Hematopoietic multipotent progenitor cell treated with erythropoietin and hydrocortisone succinate and interleukin-3 and kit ligand, for 4 days (in vitro differentiated cells): Measurements from ENCODE around the gene YPEL3.
A peak's percentile ranks its signal among the peaks of the same experiment; 100 is the strongest.
"Not testable (repeated sequence)": the region's sequence is repeated elsewhere in the genome, so short reads cannot be mapped to it uniquely, and the experiment has no call there.

Experiments
- DNase-seq: peaks from one replicate; pipeline ENCODE4 v3.0.0-alpha.2; 2015

YPEL3 gene, protein sequence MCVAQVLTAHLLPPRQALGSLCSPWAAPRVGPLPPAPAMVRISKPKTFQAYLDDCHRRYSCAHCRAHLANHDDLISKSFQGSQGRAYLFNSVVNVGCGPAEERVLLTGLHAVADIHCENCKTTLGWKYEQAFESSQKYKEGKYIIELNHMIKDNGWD

GRCh38 chr16:30096105-30096861 lies at the start of gene YPEL3:
Gene YPEL3, minus strand, starts transcription at chr16:30096213. Its CDS starts 731 bp downstream, at chr16:30095482.
- peak; percentile 95 for DNase-seq

DNA sequence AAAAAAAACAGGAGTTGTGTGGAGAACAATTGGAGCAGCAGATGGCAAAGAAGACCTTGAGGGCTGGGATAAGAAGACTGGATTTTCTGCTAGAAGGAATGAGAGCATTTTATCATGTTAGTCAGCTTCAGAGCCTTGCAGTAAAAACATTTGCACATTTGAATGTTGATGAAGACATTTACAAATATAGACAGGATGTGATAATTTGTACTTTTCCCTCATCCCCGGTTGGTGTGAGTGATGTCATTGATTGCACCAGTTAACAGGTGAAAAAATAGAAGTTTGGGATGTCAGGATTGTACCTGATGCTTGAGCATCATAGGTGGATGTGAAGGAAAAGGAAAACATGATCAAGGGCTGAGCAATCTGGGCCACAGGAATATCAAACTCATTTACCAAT lies 49.6 kb upstream of the YPEL3 start:
- DNase-seq = no peak

DNA sequence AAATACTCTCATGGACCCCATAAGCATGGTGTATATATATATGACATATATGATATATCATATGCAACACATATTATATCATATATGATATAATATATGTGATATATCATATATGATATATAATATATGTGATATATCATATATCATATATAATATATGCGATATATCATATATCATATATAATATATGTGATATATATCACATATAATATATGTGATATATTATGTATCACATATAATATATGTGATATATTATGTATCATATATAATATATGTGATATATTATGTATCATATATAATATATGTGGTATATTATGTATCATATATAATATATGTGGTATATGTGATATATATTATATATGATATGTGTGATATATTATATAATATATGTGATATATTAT lies 48.9 kb upstream of the YPEL3 start:
- no peak for DNase-seq

DNA sequence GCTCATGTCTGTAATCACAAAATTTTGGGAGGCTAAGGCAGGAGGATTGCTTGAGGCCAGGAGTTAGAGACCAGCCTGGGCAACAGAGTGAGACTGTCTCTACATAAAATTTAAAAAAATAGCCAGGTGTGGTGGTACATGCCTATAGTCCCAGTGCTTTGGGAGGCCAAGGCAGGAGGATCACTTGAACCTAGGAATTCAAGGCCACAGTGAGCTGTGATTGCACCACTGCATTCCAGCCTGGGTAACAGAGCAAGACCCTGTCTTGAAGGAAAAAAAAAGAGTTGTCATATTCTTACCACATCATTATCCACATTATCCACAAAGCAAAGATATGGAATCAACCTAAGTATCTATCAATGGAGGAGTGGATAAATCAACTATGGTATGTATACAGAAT lies 48.0 kb upstream of the YPEL3 start:
- DNase-seq = no peak

DNA sequence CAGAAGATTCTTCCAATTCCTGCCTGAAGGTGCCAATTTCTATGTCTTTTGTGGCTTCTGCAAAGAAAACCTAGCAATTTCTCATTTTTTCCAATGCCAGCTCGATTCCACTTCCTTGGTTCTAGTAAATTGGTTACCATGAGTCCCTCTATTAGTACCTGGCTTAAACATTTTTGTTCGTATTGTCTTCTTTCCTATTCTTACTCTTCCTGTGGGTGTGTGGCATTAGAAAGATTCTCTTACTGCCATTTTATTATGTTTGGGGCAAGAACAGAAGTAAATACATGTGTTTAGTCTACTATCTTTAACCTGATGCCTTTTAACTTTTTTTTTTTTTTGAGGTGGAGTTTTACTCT lies 47.3 kb upstream of the YPEL3 start:
- DNase-seq = no peak

- peak; percentile 64 for DNase-seq
Observed at GRCh38 chr16:30142672-30143346, 46.8 kb upstream of the YPEL3 start.

- no peak for DNase-seq
Observed at GRCh38 chr16:30141750-30142149, 45.7 kb upstream of the YPEL3 start.

DNA sequence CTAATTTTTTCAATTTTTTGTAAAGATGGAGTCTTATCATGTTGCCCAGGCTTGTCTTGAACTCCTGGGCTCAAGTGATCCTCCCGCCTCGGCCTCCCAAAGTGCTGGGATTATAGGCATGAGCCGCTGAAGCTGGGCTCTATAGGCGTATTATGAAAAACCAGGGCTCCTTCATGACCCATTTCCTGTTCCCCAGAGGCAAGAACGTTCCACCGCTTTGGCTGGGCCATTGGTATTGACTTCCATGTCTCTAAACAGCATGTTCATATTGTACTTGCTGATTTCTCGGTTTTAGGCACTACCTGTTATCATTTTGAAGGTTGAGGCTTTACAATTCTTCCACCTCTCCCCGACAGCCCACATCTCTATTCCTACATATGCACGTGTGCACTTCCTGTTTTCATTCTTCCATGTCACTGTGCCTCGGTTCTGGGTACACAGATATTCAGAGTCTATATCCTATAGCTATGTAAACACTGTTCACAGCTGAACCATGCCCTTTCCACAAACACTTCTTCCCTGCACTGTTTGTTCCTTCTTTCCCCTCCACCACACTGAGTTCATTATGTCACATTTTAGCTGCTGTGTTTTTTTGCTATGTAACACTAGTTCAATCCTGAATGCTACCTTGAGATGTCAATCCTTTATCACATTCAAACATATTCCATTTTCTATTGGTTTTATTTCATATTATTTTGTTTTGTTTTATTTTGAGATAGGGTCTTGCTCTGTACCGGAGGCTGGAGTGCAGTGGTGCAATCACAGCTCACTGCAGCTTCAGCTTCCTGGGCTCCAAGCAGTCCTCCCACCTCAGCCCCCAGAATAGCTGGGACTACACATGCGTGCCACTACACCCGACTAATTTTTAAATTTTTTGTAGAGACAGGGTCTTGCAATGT lies 43.8 kb upstream of the YPEL3 start:
- peak; percentile 36 for DNase-seq

- no peak for DNase-seq
Observed at GRCh38 chr16:30137897-30138296, 41.9 kb upstream of the YPEL3 start.

DNA sequence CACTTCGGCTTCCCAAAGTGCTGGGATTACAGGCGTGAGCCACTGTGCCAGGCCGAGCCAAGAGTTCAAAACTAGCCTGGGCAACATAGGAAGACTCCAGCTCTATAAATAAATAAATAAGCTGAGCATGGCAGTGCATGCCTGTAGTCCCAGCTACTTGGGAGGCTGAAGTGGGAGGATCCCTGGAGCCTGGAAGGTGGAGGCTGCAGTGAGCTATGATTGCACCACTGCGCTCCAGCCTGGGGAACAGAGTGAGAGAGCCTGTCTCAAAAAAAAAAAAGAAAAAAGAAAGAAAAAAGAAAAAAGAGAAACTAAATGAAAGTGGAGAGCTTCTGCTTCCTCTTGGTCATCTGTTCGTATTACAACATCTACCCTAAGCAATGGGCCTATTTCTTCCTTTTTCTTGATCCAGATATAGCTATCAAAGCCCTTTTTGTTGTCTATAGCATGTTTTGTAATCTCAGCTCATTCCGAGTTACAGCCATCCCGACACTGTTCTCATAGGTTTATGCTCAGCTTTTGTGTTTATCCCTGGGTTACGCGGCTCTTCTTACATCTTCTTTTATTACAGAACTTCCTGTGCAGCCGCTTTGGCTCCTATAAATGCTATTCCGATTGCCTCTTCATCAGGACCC lies 41.1 kb upstream of the YPEL3 start:
- peak; percentile 54 for DNase-seq

DNA sequence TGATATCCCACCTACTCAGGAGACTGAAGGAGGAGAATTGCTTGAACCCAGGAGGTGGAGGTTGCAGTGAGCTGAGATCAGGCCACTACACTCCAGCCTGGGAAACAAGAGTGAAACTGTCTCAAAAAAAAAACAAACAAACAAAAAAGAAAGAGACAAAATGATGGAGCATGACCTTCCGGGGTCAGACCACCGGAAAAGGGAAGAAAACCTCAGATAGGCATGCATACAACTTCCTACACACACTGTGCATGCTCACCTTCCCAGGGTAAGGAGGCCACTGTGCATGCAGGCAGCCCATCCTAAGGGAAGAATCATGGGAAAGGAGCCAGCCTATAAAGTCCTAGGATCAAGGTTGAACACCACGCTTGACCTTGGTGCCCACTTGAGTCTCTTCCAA lies 36.6 kb upstream of the YPEL3 start:
- DNase-seq = no peak

- no peak for DNase-seq
Observed at GRCh38 chr16:30131869-30132475, 36.0 kb upstream of the YPEL3 start.

DNA sequence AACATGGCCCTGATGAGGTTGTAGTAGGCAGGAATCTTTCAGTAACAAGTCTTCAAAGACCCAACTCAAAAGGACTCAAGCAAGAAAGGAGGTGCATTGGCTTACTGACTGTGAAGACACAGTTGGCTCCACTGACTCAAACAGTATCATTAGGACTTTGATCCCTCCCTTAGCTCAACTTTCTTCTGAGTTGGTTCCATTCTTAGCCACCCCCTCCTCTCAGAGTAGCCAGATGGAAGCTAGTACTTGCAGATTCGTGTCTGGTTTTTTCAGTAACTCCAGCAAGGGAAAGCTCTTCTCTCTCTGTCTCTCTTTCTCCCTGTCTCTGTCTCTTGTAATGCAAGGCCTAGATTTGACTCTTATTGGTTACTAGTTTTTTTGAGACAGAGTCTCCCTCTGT lies 32.0 kb upstream of the YPEL3 start:
- no peak for DNase-seq

DNA sequence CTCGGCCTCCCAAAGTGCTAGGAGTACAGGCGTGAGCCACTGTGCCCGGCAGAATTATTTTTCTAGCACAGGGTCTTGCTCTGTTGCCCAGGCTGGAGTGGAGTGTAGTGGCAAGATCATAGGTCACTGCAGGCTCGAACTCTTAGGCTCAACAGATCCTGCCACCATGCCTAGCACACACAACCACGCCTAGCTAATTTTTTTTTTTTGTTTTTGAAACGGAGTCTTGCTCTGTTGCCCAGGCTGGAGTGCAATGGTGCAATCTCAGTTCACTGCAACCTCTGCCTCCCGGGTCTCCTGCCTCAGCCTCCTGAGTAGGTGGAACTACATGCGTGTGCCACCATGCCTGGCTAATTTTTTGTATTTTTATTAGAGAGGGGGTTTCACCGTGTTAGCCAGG lies 29.7 kb upstream of the YPEL3 start:
- not testable (repeated sequence) for DNase-seq

- no peak for DNase-seq
Observed at GRCh38 chr16:30124985-30125379, 29.0 kb upstream of the YPEL3 start.

DNA sequence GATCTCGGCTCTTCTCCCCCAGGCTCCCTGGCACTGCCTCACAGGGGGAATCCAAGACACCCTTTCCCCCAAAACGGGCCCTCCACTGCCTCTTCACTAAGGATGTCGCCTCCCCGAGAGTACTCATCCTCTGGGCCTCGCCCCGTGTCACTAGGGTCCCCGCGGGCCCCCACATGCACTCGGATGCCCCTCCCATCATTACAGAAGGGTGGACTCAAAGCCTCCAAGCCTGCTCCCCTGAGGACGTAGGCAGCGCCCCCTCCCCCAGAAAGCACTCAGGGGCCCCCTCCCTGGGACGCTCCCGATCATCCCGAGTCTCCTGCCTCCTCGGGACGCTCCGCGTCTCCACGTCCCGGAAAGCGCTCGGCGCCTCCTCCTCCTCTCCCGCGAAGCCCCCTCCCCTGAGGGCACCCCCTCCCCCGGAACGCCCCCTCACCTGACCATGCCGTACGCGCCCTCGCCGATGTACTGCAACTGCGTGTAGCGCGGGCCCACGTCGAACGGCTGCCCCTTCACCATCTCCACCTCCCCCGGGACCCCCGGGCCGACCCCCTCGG lies 26.7 kb upstream of the YPEL3 start:
- DNase-seq = peak; percentile 25

- no peak for DNase-seq
Observed at GRCh38 chr16:30121741-30122571, 25.9 kb upstream of the YPEL3 start.

DNA sequence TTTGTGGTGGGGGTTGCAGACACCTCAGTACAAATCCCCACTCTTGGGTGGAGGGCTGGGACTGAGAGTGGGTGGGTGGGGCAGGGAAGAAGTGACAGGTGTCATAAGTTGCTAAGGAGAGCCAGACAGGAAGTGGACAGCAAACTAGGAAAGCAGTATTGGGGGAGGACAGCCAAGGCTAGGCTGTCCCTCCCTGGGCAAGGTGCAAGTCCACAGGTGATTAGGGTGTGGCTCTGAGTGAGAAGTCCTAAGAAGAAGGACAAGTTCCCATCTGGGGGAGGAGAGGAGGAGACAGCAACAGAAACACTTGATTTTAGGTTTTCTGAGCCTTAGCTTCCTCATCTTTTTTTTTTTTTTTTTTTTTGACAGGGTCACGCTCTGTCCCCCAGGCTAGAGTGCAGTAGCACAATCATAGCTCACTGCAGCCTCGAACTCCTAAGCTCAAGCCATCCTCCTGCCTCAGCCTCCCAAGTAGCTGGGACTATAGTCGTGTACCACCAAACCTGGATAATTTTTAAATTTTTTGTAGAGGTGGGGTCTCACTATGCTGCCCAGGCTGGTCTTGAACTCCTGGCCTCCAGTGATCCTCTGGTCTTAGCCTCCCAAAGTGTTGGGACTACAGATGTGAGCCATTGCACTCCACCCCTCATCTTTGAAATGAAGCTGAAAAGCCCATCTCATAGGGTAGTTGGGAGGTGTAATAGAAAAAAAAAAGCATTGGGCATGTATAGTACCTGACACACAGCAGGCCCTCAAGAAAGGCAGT lies 24.5 kb upstream of the YPEL3 start:
- no peak for DNase-seq

DNA sequence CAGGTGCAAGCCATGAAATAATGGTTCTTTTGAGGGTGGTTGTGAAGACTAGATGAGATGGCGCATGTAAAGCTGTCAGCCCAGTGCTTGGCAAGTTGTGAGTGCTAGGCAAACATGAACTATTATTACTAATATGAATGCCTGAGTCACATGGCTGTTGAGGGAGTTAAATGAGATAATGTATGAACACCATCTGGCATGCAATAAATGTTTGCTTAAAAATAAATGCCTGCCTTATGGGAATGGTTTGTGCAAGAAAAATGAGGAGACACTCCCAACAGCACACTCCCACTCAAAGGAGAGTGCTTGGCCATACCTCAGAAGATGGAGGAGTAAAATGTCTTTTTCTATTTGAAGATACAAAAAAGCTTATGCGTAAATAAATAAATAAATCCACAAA lies 23.4 kb upstream of the YPEL3 start:
- DNase-seq = no peak

- DNase-seq = no peak
Observed at GRCh38 chr16:30117768-30118167, 21.8 kb upstream of the YPEL3 start.
